ENCODE measurements around the gene RAF1. TPM values are rescaled to one million over a fixed set of nuclear protein-coding genes. Genes with fewer than 3 reads are reported as not detected.
A peak's percentile ranks its signal among the peaks of the same experiment; 100 is the strongest.

Gene RAF1
- total and polyA plus RNA-seq, 2 of the 13 experiments (the other 11 are each of a cell fraction or from before 2014, with no cell fraction given): 72.2 to 91.4 TPM

- TF ChIP-seq PBX3 (CRISPR knock-in tag; IDR thresholded peaks at IDR 0.05; ENCODE audit: borderline replicate concordance) (no peak), TRAFD1 (CRISPR knock-in tag; IDR thresholded peaks at IDR 0.05; ENCODE audit: borderline replicate concordance) (peak; percentile 23; the same call in 1 of the 2 replicates), HINFP (CRISPR knock-in tag; IDR thresholded peaks at IDR 0.05; ENCODE audit: low read depth) (peak; percentile 55; the same call in 1 of the 2 replicates), NFKB2 (CRISPR knock-in tag; IDR thresholded peaks at IDR 0.05; ENCODE audit: borderline replicate concordance) (0 out of 2 replicates have a peak, but pooled peaks have one; percentile 72), GABPB1 (CRISPR knock-in tag; IDR thresholded peaks at IDR 0.05) (peak; percentile 81), U2AF1 (optimal IDR thresholded peaks at IDR 0.05; ENCODE audit: low read depth, low read length) (no peak), ZNF710 (CRISPR knock-in tag; IDR thresholded peaks at IDR 0.05; ENCODE audit: borderline replicate concordance) (no peak), ZNF503 (CRISPR knock-in tag; IDR thresholded peaks at IDR 0.05) (no peak; the same call in 1 of the 2 replicates), ZBTB10 (CRISPR knock-in tag; IDR thresholded peaks at IDR 0.05; ENCODE audit: borderline replicate concordance) (no peak), ZNF225 (CRISPR knock-in tag; IDR thresholded peaks at IDR 0.05) (0 out of 2 replicates have a peak, but pooled peaks have one; percentile 44), ZNF574 (CRISPR knock-in tag; IDR thresholded peaks at IDR 0.05) (peak; percentile 81)
Measured at GRCh38 chr3:12663936-12664908, at the start of gene RAF1 (continued).
